GM12865 (cell line): Measurements from ENCODE around the gene BCO2.

Experiments
- DNase-seq: peaks from one replicate; pipeline ENCODE4 v3.0.0; 2010; ENCODE audit warnings: low read depth
- H3K4me3 ChIP-seq: 2 replicates; pipeline ENCODE4 v1.5.1; 2011; ENCODE audit warnings: mild to moderate bottlenecking, low read depth, low read length, control low read depth
- CTCF ChIP-seq: IDR thresholded peaks from 2 replicates; pipeline ENCODE4 v1.5.1; 2011; ENCODE audit warnings: low read length, control low read depth, low read depth, inconsistent platforms; ENCODE audit not compliant: insufficient read depth; ENCODE audit errors: missing control alignments

The BCO2 gene

GRCh38 chr11:112265659-112266409 is 90.5 kb downstream of the BCO2 start:
- no peak for TF ChIP-seq CTCF
- DNase-seq, result no peak
- H3K4me3 ChIP-seq, result no peak overlapping the region

DNA sequence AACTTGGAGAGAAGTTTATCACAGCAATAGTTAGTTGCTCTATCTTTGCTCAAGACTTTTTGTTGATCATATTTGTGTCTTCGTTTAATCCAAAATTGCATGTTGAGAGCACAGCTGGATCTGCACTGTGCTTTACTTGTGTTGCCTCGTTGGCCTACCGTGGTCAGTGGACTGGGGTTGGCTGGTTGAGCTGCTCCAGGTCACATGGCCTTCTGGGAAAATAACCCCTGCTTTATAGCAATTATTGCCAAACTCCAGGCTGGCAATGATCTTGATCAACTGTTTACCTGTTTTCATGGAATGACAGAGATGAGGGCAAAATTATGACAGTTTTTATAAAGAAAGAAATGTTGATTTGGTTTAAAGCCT is 91.1 kb downstream of the BCO2 start:
- no peak for TF ChIP-seq CTCF
- no peak for DNase-seq
- H3K4me3 ChIP-seq, result no peak overlapping the region

- DNase-seq, result no peak
- no peak for TF ChIP-seq CTCF
- H3K4me3 ChIP-seq, result no peak overlapping the region
Measured at GRCh38 chr11:112267188-112267591, 91.9 kb downstream of the BCO2 start.

DNA sequence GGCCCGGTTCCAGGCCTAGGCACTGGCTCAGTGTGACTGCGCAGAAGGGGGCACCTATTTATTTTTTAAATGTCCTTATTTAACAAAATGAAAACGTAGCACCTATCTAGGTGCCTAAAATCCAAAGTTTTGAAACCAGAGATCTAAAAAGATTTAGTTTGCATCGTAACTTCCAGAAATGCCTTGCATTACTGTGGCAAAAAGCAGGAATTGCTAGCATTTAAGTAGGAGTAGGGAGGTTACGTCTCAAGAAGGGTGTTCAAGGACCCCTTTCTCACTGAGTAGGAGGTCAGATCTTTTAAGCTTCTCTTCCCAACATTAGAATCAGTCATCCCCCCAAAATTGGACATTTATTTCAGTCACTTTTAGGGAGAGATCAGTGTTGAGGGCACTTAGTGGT is 93.1 kb downstream of the BCO2 start:
- H3K4me3 ChIP-seq, result no peak overlapping the region
- DNase-seq, result no peak
- TF ChIP-seq CTCF, result no peak
